Fibroblast of skin of right quadriceps (primary cell): ENCODE measurements around the gene GRAMD1C.
"Not testable (repeated sequence)": the region's sequence is repeated elsewhere in the genome, so short reads cannot be mapped to it uniquely, and the experiment has no call there.

Experiments used
- DNase-seq: peaks from one replicate; pipeline ENCODE4 v3.0.0-alpha.2; 2013

The GRAMD1C gene

DNA sequence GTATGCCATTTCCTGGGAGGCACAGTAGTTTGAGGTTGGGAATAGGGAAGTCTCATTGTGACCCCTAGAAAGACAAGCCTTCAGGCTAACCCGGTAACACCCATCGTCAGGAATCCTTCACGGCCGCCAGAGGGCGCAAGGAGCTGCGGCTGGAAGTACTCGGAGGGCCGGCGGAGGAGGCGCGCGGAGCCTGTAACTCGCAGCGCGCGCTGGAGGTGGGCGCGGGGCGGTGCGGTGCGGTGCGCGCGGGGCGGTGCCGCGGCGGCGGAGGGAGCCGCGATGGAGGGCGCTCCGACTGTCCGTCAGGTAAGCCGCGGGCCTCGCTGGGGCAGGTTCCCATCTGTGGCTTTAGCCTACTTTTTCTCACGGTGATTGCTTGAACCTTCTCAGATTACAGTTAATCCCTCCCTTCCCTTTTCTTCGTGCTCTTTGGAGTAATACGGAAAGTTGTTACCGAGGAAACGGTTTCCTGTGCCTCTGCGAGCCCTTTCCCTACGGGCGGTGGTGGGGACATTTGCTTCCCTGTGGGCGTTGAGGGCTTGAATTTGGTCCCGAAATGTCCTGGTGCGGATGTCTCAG lies at the start of gene GRAMD1C:
TSS of gene GRAMD1C (plus strand) at position 158 of the 579 bp plus-strand sequence. CDS start at position 280, 122 bp downstream.
- DNase-seq, result peak; percentile 87

DNA sequence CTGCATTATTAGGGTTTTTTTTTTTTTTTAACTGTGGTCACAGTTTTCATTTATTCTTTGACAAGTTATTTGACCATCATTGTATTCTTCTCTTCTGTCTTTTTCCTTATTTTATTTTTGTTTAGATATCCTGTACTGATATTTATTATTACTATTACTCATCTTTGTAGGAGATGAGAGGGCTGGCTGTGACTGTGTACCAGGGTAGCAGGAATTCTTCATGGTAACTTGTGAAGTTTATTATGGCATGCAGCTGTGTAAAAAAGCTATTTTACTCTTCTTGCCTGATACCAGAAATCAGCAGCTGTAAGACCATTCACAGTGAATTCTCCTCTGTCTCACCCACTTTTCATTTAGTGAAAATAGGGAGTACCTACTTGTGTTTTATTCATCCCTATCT lies 47.2 kb upstream of the GRAMD1C start:
- no peak for DNase-seq

DNA sequence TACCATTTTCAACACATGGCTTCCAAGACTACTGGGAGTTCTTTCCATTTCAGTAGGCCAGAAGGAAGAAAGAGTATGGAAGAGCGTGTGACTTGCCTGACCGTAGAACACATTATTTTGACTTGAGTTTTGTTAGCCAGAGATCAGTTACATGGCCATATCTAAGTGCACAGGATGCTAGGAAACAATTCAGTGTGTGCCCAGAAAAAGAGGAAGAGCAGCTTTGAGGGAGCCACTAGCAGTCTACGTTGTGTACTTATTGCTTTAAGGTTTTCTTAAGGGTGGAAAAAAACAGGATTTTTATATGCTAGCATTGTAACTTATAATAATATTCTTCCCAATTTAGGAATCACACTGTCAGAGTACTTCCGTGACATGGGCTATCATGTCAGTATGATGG lies 44.1 kb upstream of the GRAMD1C start:
- DNase-seq, result no peak

DNA sequence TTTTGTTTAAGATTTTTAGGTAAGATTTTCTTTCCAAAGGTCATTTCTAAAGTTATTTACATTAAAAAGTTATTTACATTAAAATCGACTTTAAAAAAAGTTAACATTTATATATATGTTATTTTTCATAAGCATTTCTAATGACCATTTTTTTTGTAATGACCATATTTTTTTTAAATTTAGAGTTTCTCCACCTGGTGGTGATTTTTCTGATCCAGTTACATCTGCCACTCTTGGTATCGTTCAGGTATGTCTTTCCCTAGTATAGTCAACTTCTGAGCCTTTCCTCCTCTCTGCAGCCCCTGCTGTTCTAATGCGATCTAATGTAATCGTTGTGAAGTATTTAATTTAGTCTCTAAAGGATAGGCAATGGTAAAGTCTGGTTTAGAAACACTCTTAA lies 42.9 kb upstream of the GRAMD1C start:
- no peak for DNase-seq

DNA sequence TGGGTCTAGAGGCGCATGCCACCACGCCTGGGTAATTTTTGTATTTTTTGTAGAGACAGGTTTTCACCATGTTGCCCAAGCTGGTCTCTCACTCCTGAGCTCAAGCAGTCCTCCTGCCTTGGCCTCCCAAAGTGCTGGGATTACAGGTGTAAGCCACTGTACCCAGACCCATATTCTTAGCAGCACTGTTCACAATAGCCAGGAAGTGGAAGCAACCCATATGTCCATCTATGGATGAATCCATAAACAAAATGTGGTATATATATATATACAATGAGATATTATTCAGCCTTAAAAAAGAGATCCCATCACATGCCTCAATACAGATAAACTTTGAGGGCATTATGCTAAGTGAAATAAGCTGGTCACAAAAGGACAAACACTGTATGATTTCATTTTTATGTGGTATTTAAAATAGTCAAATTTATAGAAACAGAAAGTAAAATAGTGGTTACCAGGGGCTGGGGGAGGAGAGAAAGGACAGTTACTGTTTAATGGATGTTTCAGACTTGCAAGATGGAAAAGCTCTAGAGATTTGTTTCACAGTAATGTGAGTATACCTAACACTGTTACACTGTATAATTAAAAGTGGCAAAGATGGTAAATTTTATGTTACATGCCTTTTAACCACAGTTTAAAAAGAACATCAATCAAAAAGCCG lies 35.7 kb upstream of the GRAMD1C start:
- DNase-seq, result no peak

DNA sequence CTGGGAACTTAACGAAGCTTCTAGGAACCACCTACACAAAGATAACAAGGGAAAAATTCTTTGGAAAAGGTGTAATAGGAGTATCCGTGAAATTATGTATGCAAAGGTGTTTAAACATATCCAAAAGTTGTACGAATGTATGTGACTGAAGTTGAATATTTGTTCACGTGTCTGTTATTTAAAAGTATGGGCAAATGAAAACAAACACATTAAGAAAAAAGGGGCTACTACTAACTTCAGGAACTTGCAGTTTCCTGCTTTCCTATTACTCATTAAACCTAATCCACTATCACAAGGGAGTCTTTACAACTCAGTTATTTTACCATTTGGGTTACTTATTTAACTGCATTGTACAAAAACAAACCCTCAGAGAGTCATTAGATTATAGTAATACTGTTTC lies 33.9 kb upstream of the GRAMD1C start:
- no peak for DNase-seq

DNA sequence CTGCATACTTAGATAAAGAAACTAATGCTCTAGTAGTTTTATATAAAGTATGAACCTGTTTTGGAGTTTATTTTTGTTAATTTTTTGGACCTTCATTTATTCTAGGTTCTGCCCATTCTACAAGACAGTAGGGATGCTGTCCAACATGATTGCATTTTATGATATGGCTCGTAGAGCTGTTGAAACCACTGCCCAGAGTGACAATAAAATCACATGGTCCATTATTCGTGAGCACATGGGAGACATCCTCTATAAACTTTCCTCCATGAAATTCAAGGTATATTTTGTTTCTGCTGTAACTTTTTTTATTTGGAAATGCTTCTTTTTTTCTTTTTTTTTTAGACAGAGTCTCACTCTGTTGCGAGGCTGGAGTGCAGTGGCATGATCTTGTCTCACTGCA lies 33.3 kb upstream of the GRAMD1C start:
- DNase-seq, result no peak

DNA sequence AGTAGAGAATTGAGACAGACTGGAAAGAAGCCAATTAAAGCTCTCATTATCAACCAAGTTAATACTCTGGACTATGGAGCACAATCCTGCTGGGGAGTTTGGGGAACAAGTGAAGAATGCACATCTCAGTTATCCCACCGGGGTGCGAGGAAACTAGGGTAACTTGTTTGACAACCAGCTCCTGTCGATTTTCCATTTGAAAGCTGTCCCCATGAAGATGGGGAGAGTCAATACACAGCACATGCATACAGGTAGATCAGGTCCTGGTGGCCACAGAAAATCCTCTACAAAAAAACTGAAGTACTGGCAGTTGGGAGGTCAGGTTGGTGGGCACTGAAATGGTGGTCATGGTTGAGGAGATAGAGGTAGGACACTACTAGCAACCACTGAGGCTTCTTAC lies 25.7 kb upstream of the GRAMD1C start:
- DNase-seq, result no peak

DNA sequence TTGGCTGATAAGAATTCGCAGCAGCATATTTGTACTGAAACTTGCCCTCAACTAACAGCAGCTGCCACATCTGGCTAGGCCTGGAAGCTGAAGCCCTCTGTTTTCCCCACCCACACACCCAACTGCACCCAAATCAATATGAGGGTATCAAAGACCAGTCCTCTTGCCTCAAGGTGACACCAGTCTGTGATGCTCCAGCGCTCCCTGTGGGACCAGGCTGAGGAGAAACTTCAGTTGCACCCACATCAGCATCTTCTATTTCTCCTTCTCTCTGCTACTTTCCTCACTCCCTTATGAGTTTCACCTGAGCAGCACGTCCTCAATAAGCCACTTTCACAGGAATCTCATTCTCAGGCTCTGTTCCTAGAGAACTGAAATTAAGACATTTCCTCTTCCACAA lies 18.7 kb upstream of the GRAMD1C start:
- no peak for DNase-seq

DNA sequence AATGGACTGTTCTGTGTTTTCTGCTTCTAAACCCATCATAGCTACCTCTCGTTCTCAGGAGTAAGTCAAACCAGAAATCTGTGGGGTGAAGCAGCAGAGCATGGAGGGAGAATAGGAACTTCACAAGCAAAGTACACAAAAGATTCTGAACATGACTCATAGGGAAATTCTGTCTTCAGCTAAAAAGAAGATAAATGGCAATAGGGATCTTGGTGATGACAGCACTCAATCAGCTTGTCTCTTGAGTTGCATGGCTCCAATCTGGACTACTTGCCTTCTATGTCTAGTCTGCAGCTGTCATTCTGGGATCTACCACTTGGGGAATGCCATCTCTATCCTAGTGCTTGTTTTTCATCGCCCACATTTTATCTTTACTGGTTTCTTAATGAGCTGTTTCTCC lies 13.5 kb upstream of the GRAMD1C start:
- DNase-seq, result peak; percentile 28

DNA sequence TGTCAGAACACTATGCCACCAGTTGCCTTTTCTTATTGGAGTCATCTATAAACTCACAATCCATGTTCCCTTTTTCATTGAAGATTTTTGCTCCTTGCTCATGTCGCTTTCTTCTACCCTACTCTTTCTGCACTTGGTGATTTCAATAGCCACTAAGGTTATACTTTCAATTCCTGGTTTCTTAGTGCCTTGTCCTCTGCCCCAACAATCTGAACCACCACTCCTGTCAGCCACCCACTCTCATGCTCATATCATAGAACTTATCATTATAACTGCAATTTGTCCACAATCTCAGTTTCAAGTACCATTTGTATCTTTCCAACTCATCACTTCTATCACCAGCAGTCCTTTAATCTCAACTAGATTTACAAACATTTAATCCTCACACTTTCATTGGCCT lies 10.0 kb upstream of the GRAMD1C start:
- no peak for DNase-seq

DNA sequence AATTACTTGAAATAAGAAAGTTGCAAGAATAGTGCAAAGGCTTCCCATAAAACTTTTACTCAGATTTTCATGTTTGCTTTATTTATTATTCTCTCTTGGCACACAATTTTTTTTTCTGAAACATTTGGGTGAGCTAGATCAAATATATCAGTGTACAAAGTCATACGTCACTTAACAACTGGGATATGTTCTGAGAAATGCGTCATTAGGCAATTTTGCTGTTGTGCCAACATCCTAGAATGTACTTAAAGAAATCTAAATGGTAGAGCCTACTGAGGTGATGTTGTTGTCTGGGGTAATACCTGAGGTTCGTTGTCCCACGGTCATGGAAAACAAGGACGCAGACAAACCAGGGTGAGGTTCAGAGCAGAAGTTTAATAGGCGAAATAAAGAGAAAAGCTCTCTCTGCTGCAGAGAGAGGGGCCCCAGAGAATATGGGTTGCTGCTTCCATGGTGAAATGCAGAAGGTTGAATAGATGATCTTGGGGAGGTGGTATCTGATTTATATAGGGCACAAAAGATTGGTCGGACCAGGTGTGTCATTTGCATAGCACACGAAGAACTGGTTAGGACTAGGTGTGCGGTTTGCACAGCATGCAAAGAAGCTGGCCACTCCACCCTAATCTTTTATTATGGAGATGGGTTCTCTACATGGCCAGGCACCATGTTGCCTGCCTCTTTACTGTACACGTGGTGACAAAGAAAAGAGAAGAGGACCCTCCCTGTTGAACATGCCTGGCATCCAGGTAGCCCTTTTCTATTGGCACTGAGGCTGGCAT lies 8.8 kb upstream of the GRAMD1C start:
- no peak for DNase-seq

DNA sequence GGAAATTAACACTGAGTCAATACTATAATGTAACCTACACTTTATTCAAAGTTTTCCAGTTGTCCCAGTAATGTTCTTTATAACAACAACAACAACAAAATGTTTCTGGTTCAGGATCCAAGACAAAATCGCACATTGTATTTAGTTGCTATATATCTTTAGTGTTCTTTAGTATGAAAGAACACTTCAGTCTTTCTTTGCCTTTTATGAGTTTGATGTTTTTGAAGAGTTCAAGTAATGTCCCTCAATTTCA lies 7.6 kb upstream of the GRAMD1C start:
- no peak for DNase-seq

DNA sequence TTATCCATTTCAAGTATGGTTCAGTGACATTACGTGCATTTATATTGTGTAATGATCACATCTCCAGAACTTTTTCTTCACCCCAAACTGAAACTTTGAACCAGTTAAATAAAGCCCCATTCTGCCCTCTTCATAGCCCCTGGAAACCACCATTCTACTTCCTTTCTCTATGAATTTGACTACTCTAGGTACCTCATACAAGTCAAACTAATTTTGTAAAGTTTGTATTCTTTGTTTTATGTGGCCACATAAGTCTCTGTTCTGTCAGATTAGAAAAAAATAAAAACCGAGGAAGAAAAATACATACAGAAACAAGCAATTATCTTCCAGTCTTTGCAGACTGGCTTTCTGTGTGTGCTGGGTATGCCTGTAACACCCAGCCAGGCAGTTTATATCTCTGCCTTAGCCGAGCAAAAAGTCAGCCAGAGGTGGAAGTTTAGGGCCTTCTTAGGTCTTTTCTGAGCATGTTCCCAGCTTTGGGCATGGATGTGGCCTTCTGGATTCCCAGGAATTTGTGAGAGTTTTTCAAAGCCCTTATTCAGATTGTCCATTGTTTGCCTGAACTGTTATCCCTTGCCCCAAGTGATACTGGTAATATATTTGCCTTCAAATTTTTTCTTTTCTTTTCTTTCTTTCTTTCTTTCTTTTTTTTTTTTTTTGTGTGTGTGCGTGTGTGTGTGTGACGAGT lies 6.0 kb upstream of the GRAMD1C start:
- DNase-seq, result no peak

DNA sequence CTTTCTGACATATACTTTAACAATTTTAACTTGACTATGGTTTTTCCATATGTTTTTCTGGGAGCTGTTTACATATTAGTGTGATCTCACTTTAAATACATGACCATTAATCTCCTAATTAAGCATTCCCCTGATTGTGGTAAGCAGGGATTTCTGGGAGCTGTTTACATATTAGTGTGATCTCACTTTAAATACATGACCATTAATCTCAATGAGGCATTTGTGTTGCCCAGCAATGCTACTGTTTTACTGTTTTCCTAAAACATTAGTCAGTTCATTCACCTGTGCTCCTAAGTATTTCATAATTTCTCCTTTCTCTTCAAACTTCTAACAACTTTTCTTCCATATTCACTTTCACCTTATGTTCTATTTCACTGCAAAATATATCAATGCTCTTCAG lies 3.6 kb upstream of the GRAMD1C start:
- peak; percentile 25 for DNase-seq

DNA sequence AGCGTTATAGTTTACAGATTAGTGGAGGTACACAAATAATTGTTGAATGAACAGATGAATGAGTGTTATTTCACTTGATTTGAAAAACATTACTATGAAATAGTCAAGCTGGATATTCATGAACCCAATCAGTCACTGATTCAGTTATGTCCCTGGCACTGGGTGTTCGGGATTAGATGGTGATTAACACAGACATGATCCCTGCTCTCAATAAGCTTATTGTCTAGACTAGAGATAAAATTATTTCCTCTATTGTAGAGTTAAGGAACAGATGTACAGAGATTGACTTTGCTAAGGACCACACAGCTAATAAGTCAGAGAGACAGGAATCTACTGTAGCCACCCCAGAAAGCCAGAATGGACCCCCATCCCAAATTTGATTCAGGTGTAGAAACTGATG lies 963 bp downstream of the GRAMD1C start:
- no peak for DNase-seq

DNA sequence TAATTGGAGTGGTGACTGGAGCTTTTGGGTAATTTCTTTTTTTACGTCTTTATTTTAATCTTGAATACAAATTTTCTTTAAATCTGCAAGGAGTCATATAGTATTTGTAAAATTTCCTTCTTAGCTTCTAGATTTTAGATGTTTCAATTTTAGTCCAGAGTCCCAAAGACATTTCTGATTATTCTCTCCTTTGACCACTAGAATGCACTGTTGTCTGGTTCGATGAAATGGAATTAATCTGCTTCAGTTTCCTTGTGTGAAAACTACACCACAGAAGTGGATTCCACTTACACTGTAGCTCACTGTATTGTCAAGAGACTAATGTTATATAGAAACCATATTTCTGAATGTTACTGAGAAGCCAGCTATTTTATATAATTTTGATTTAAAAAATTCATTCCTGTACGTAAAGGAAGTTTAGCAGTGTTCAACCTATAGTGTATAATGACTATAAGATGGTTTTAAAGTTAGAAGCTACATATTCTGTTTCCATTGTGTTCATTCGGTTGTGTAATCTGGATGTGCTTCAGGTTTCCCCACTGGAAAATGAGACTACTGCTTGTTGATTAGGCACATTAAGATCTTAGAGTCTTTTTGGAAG lies 6.1 kb downstream of the GRAMD1C start:
- peak; percentile 51 for DNase-seq

DNA sequence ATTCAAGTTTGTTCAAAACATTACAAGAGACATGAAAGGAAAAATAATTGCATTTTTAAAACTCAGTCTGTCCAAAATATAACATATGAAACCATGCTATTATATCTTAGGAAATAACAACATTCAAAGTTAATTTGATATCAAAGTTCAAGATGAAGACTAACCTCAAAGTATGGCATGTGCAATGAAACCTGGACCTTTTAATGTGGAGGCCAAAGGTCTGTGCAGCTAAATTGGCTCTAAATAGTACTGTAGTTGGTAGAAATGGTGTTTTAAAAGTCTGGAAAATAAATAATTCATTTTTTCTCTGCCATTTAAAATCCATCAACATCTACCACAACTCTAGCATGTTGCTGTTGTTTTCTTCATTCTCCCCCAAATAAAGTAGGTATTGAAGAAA lies 8.7 kb downstream of the GRAMD1C start:
- DNase-seq, result no peak

DNA sequence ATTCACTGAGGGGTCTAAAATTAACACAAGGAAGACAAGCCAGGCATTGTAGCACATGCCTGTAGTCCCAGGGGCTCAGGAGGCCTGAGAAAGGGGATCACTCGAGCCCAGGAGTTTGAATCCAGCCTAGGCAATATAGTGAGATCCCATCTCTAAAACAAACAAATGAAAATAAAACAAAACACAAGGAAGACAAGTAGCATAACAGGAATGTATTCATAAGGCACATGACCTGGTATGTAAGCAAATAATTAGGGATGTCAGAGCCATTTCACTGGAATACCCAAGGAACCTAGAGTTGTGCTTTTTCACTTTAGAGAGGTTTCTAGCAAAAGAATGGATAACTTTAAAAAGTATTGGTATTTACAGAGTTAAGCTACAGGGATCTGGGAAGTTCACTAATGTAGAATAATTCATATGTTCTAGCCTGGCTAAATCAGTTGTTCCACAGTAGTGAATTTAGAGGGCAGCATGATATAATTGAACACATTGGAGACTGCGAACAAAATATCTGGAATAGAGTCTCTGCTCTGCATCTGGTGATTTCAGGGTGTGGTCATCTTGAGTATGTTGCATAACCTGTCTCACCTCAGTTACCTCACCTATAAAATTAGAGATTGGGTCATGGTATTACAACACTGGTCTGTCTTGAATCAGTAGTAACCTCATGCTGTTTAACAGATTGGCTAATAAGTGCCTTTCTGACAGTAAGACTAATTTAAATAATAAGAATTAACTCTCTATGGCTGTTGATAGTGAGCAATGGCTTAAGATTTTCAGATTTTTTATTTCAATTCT lies 9.3 kb downstream of the GRAMD1C start:
- no peak for DNase-seq

DNA sequence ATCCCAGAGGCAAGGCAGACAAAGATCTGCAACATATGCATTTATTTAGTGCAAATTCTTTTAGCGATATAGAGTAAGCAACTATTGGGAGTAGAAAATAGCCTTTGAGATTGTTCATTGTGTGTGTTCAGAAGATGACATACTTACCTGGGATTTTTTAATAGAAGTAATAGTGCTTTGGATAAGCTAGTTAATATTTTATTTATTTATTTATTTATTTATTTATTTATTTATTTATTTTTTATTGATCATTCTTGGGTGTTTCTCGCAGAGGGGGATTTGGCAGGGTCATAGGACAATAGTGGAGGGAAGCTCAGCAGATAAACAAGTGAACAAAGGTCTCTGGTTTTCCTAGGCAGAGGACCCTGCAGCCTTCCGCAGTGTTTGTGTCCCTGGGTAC lies 10.5 kb downstream of the GRAMD1C start:
- not testable (repeated sequence) for DNase-seq

DNA sequence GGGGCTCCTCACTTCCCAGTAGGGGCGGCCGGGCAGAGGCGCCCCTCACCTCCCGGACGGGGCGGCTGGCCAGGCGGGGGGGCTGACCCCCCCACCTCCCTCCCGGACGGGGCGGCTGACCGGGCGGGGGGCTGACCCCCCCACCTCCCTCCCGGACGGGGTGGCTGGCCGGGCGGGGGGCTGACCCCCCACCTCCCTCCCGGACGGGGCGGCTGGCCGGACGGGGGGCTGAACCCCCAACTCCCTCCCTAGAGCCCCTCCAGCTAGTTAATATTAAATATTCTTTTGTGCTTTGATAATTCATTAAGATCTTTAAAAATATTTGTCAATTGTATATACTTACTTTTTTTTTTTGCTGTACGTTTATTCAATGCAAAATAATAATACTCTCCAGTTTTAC lies 11.3 kb downstream of the GRAMD1C start:
- not testable (repeated sequence) for DNase-seq

DNA sequence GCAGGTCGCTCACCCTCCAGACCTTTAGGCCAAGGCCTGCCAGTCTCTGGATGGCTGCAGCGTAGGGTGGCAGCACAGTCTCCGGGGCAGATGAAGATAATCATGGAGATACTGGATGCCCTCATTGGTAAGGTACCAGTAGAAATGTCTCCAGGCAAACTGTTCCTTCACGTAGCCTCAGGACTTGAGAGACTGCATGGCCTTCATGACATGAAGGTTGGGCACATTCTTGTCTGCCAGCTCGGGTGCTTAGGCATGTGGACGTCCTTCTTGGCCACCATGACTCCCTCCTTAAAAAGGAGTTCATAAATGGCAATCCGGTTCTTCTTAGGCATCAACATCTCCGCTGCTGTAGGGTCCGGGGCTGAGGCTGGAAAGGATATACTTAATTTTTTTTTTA lies 11.8 kb downstream of the GRAMD1C start:
- not testable (repeated sequence) for DNase-seq

DNA sequence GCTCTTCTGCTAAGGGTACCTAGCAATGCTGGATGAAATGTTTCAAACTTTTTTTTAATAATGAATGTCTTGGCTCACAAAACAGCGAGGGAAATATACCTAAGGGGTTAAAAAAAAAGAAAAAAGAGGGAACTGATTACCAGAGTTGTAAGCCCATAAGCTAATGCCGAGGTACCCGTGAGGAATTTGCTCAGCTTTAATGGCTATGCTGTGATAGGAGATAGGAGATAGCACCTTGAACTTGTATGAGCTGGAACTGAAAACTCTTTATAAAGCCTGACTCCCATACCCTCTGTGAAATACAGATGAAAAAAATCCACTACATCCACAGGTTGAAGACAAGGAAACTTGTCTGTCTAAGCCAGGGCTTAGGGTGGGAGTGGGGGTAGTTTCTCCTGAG lies 13.9 kb downstream of the GRAMD1C start:
- no peak for DNase-seq
